ENCODE results near the gene AKAP9. TPM values are rescaled to one million over a fixed set of nuclear protein-coding genes. Genes with fewer than 3 reads are reported as not detected.

The AKAP9 gene
- total and polyA plus RNA-seq, 4 donors: 14.6 to 97.7 (median 57.0) TPM

GRCh38 chr7:92110857-92111256 is 170.2 kb downstream of the AKAP9 start:
- 71% methylated on average over 2 of the region's 2 CpGs for WGBS
- Histone ChIP-seq H3K27me3 (ENCODE audit: control insufficient read depth in 4 of 4, insufficient read depth in 4 of 4, low read length in 3 of 4) (no peaks in the 10 kb centered on the region), H3K4me3 (ENCODE audit: low read depth in 1 of 3, low read length in 3 of 3) (no peak overlapping the region), H3K9me3 (ENCODE audit: control insufficient read depth in 4 of 4, low read length in 3 of 4) (no peaks in the 10 kb centered on the region), H3K36me3 (ENCODE audit: control insufficient read depth in 4 of 4, insufficient read depth in 3 of 4, low read depth in 1 of 4, low read length in 3 of 4) (peaks cover 9 to 56% (median 37%) of the 10 kb centered on the region in 4 donors), H3K4me1 (ENCODE audit: control insufficient read depth in 4 of 4, insufficient read depth in 4 of 4, low read length in 3 of 4) (no peaks in the 10 kb centered on the region), H3K9ac (ENCODE audit: low read depth in 1 of 2, low read length in 2 of 2) (no peak overlapping the region), H3K27ac (ENCODE audit: low read depth in 1 of 2, low read length in 2 of 2) (no peak overlapping the region)
- DNase-seq (ENCODE audit: low spot score): no peak
- TF ChIP-seq HNF4A (conservative IDR thresholded peaks at IDR 0.05) (no peak), EGR1 (IDR thresholded peaks at IDR 0.05; ENCODE audit: low read depth in 2 of 2) (no peak), MAX (IDR thresholded peaks at IDR 0.05) (no peak), RXRA (IDR thresholded peaks at IDR 0.05) (no peak), FOXA2 (IDR thresholded peaks at IDR 0.05) (no peak), REST (IDR thresholded peaks at IDR 0.05) (no peak), FOXA1 (IDR thresholded peaks at IDR 0.05) (no peak), NR2F2 (IDR thresholded peaks at IDR 0.05) (no peak)

GRCh38 chr7:92115821-92116220 is 175.2 kb downstream of the AKAP9 start:
- Histone ChIP-seq H3K4me3 (ENCODE audit: low read depth in 1 of 3, low read length in 3 of 3) (no peak overlapping the region), H3K27ac (ENCODE audit: low read depth in 1 of 2, low read length in 2 of 2) (no peak overlapping the region), H3K9me3 (ENCODE audit: control insufficient read depth in 4 of 4, low read length in 3 of 4) (no peaks in the 10 kb centered on the region), H3K36me3 (ENCODE audit: control insufficient read depth in 4 of 4, insufficient read depth in 3 of 4, low read depth in 1 of 4, low read length in 3 of 4) (peaks cover 3 to 31% (median 24%) of the 10 kb centered on the region in 4 donors), H3K4me1 (ENCODE audit: control insufficient read depth in 4 of 4, insufficient read depth in 4 of 4, low read length in 3 of 4) (peaks cover 0 to 4% (median under 1%) of the 10 kb centered on the region in 4 donors), H3K27me3 (ENCODE audit: control insufficient read depth in 4 of 4, insufficient read depth in 4 of 4, low read length in 3 of 4) (no peaks in the 10 kb centered on the region), H3K9ac (ENCODE audit: low read depth in 1 of 2, low read length in 2 of 2) (no peak overlapping the region)
- 95% methylated on average over 5 of the region's 5 CpGs for WGBS
- TF ChIP-seq ATF3 (IDR thresholded peaks at IDR 0.05): no peak
- no peak for TF ChIP-seq YY1 (IDR thresholded peaks at IDR 0.05)
- no peak for DNase-seq (ENCODE audit: low spot score)

GRCh38 chr7:92116949-92117348 is 176.3 kb downstream of the AKAP9 start:
- WGBS: 97% methylated on average over 3 of the region's 3 CpGs
- no peak overlapping the region for H3K4me3 ChIP-seq (ENCODE audit: low read depth in 1 of 3, low read length in 3 of 3)
- no peaks in the 10 kb centered on the region for H3K9me3 ChIP-seq (ENCODE audit: control insufficient read depth in 4 of 4, low read length in 3 of 4)
- H3K27me3 ChIP-seq (ENCODE audit: control insufficient read depth in 4 of 4, insufficient read depth in 4 of 4, low read length in 3 of 4): no peaks in the 10 kb centered on the region
- H3K36me3 ChIP-seq (ENCODE audit: control insufficient read depth in 4 of 4, insufficient read depth in 3 of 4, low read depth in 1 of 4, low read length in 3 of 4): peaks cover 3 to 34% (median 26%) of the 10 kb centered on the region in 4 donors
- peaks cover 0 to 4% (median under 1%) of the 10 kb centered on the region in 4 donors for H3K4me1 ChIP-seq (ENCODE audit: control insufficient read depth in 4 of 4, insufficient read depth in 4 of 4, low read length in 3 of 4)
- no peak for DNase-seq (ENCODE audit: low spot score)
- no peak overlapping the region for H3K27ac ChIP-seq (ENCODE audit: low read depth in 1 of 2, low read length in 2 of 2)
- no peak overlapping the region for H3K9ac ChIP-seq (ENCODE audit: low read depth in 1 of 2, low read length in 2 of 2)
- no peak for TF ChIP-seq EGR1 (IDR thresholded peaks at IDR 0.05; ENCODE audit: low read depth in 2 of 2)
- no peak for TF ChIP-seq FOXA2 (IDR thresholded peaks at IDR 0.05)
- TF ChIP-seq FOXA1 (IDR thresholded peaks at IDR 0.05): no peak
- no peak for TF ChIP-seq RAD21 (IDR thresholded peaks at IDR 0.05)
